Breast epithelium (tissue), 4 donors: ENCODE results near the gene CCDC148. TPM values are rescaled to one million over a fixed set of nuclear protein-coding genes. Genes with fewer than 3 reads are reported as not detected.

ENCODE experiments used
- DNase-seq, 2 donors: peaks; one replicate each; pipeline ENCODE4 v3.0.0-alpha.2; 2019; ENCODE audit warnings: low spot score in 2 of 2
- H3K27ac ChIP-seq, 2 donors: fragments of 200-600 bp; sonication (generic) in 1 of 2; one replicate each; pipeline ENCODE4 v1.5.1; 2016 to 2019; ENCODE audit warnings: mild to moderate bottlenecking in 1 of 2
- H3K27me3 ChIP-seq, 2 donors: fragments of 200-600 bp; sonication (generic) in 1 of 2; one replicate each; pipeline versions ENCODE4 v1.5.1 to v1.6.0; 2017 to 2019; ENCODE audit warnings: control low read depth in 1 of 2, mild to moderate bottlenecking in 1 of 2
- H3K36me3 ChIP-seq: fragments of 200-600 bp; one replicate; pipeline ENCODE4 v1.5.1; 2019
- H3K4me1 ChIP-seq, 2 donors: fragments of 200-600 bp; sonication (generic); one replicate each; pipeline ENCODE4 v1.5.1; 2016 to 2019; ENCODE audit warnings: control low read depth in 1 of 2
- H3K4me3 ChIP-seq, 3 donors: fragments of 200-600 bp; sonication (generic); 1 replicate in 2 of 3; 2 replicates in 1 of 3; pipeline ENCODE4 v1.5.1; 2016 to 2019; ENCODE audit warnings: mild to moderate bottlenecking in 3 of 3, moderate library complexity in 2 of 3
- H3K9me3 ChIP-seq, 2 donors: fragments of 200-600 bp; sonication (generic) in 1 of 2; one replicate each; pipeline ENCODE4 v1.5.1; 2016 to 2019; ENCODE audit warnings: control low read depth in 1 of 2
- POLR2A ChIP-seq: fragments of 450-650 bp; IDR thresholded peaks from one replicate; pipeline ENCODE4 v1.6.1; 2016; ENCODE audit warnings: antibody characterized with exemption, mild to moderate bottlenecking, moderate library complexity
- POLR2AphosphoS5 ChIP-seq, 3 donors: sonication (generic); formaldehyde crosslinking; IDR thresholded peaks; one replicate each; pipeline ENCODE4 v1.6.1; 2017; ENCODE audit warnings: antibody characterized with exemption in 3 of 3
- intact Hi-C: fragments of 100-400 bp; cut with DNase I; formaldehyde crosslinking; loops from one replicate; pipeline ENCODE4 v1.15.1; 2023; ENCODE audit warnings: low total_unique reads
- total RNA-seq, 3 donors: library from RNA; depleted of rRNA; stranded (reverse); fragments of >200 nt; gene quantifications; one replicate each; pipeline ENCODE4 v1.1.0, GENCODE V29; 2016
- TF ChIP-seq, protein P1 (sequence below), 3 donors: fragments of 450-650 bp; IDR thresholded peaks; one replicate each; pipeline ENCODE4 v1.5.1; 2016 to 2017; ENCODE audit warnings: antibody characterized with exemption in 3 of 3, mild to moderate bottlenecking in 3 of 3, moderate library complexity in 3 of 3

The CCDC148 gene
- total RNA-seq, 3 donors from 2014 or later: 1.4 to 9.8 (median 4.6) TPM

GRCh38 chr2:158178646-158179045, 277.9 kb downstream of the CCDC148 start:
- H3K27me3 ChIP-seq: no peaks in the 10 kb centered on the region
- no peak for DNase-seq
- no peaks in the 10 kb centered on the region for H3K9me3 ChIP-seq
- H3K27ac ChIP-seq: no peak overlapping the region
- no peak overlapping the region for H3K4me3 ChIP-seq
- H3K36me3 ChIP-seq: no peaks in the 10 kb centered on the region
- no peak for TF ChIP-seq POLR2A
- TF ChIP-seq POLR2AphosphoS5 (IDR thresholded peaks at IDR 0.05): no peak
- H3K4me1 ChIP-seq: peaks cover 0 to 4% of the 10 kb centered on the region in 2 donors
- intact Hi-C loops: no loop called here

DNA sequence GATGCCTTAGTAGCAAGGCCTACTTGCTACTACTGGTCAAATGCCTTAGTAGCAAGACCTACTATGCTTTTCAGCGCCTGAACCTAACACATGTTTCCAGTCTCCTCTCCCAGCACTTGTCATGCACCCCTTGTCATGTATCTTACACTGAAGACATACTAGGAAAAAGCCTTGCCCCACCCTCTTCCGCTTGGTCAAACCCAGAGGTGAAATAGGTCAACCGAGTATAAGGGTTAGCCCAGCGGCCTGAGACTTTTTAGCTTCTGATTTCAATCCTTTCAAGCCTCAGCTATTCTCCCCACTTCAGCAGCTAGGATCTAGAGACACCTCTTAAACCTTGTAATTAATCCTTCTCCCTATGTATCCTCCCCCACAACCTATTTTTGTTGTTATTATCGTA, 281.6 kb downstream of the CCDC148 start:
- DNase-seq: no peak
- Histone ChIP-seq H3K4me3 (no peak overlapping the region), H3K36me3 (no peaks in the 10 kb centered on the region), H3K9me3 (no peaks in the 10 kb centered on the region), H3K4me1 (no peaks in the 10 kb centered on the region), H3K27ac (no peak overlapping the region), H3K27me3 (no peaks in the 10 kb centered on the region)
- intact Hi-C loops: no loop called here
- TF ChIP-seq POLR2A: no peak
- TF ChIP-seq, protein P1, sequence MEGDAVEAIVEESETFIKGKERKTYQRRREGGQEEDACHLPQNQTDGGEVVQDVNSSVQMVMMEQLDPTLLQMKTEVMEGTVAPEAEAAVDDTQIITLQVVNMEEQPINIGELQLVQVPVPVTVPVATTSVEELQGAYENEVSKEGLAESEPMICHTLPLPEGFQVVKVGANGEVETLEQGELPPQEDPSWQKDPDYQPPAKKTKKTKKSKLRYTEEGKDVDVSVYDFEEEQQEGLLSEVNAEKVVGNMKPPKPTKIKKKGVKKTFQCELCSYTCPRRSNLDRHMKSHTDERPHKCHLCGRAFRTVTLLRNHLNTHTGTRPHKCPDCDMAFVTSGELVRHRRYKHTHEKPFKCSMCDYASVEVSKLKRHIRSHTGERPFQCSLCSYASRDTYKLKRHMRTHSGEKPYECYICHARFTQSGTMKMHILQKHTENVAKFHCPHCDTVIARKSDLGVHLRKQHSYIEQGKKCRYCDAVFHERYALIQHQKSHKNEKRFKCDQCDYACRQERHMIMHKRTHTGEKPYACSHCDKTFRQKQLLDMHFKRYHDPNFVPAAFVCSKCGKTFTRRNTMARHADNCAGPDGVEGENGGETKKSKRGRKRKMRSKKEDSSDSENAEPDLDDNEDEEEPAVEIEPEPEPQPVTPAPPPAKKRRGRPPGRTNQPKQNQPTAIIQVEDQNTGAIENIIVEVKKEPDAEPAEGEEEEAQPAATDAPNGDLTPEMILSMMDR (IDR thresholded peaks at IDR 0.05): no peak
- no peak for TF ChIP-seq POLR2AphosphoS5 (IDR thresholded peaks at IDR 0.05)

GRCh38 chr2:158174495-158174894, 282.1 kb downstream of the CCDC148 start:
- intact Hi-C loops: no loop called here
- no peaks in the 10 kb centered on the region for H3K9me3 ChIP-seq
- TF ChIP-seq POLR2A (no peak), POLR2AphosphoS5 (IDR thresholded peaks at IDR 0.05) (no peak)
- TF ChIP-seq, protein P1 (IDR thresholded peaks at IDR 0.05): no peak
- no peaks in the 10 kb centered on the region for H3K4me1 ChIP-seq
- DNase-seq: no peak
- no peak overlapping the region for H3K4me3 ChIP-seq
- no peaks in the 10 kb centered on the region for H3K27me3 ChIP-seq
- no peak overlapping the region for H3K27ac ChIP-seq
- no peaks in the 10 kb centered on the region for H3K36me3 ChIP-seq

DNA sequence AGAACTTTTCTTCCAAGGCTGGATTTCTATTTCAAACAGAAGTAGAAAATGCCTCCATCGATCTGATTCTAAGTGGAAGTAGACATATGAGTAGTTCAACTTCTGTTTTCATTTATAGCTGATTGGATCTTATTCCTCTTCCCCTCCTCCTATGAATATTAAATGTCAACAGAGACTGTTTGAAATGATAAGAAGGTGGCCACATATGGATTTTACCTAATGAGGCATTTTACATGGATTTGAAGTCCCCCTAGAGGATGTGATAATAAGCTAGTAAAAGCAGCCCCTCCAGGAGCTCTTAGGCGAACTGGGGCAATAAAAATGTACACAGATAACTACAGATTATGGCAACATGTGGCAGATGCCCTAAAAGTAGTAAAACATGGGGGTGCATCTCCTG, 283.8 kb downstream of the CCDC148 start:
- no peak overlapping the region for H3K4me3 ChIP-seq
- no peaks in the 10 kb centered on the region for H3K27me3 ChIP-seq
- H3K36me3 ChIP-seq: no peaks in the 10 kb centered on the region
- H3K27ac ChIP-seq: no peak overlapping the region
- no peak for TF ChIP-seq POLR2AphosphoS5 (IDR thresholded peaks at IDR 0.05)
- TF ChIP-seq, protein P1 (IDR thresholded peaks at IDR 0.05): no peak
- no peak for TF ChIP-seq POLR2A
- H3K9me3 ChIP-seq: no peaks in the 10 kb centered on the region
- no peak for DNase-seq
- intact Hi-C loops: no loop called here
- H3K4me1 ChIP-seq: no peaks in the 10 kb centered on the region

- Histone ChIP-seq H3K27ac (no peak overlapping the region), H3K9me3 (peaks cover 0 to 11% of the 10 kb centered on the region in 2 donors), H3K4me1 (no peaks in the 10 kb centered on the region), H3K27me3 (no peaks in the 10 kb centered on the region), H3K36me3 (no peaks in the 10 kb centered on the region), H3K4me3 (no peak overlapping the region)
- no peak for DNase-seq
- no peak for TF ChIP-seq POLR2A
- intact Hi-C loops: no loop called here
Measured at GRCh38 chr2:158154596-158154995, 302.0 kb downstream of the CCDC148 start.

- H3K27me3 ChIP-seq: no peaks in the 10 kb centered on the region
- no peak overlapping the region for H3K27ac ChIP-seq
- TF ChIP-seq, protein P1 (IDR thresholded peaks at IDR 0.05): no peak
- TF ChIP-seq POLR2AphosphoS5 (IDR thresholded peaks at IDR 0.05) (no peak), POLR2A (no peak)
Measured at GRCh38 chr2:158153270-158154015, 303.1 kb downstream of the CCDC148 start.

More at GRCh38 chr2:158153270-158154015, 303.1 kb downstream of the CCDC148 start:
- no peaks in the 10 kb centered on the region for H3K36me3 ChIP-seq
- DNase-seq: no peak
- no peaks in the 10 kb centered on the region for H3K4me1 ChIP-seq
- H3K4me3 ChIP-seq: no peak overlapping the region
- H3K9me3 ChIP-seq: peaks cover 0 to 11% of the 10 kb centered on the region in 2 donors
- intact Hi-C loops: no loop called here
